T follicular helper cell (primary cell): ENCODE measurements around the gene QRICH2.
"Not testable (repeated sequence)": the region's sequence is repeated elsewhere in the genome, so short reads cannot be mapped to it uniquely, and the experiment has no call there.

Source experiments
- DNase-seq: peaks from one replicate; pipeline ENCODE4 v3.0.0-alpha.2; 2020; ENCODE audit warnings: low read depth

Gene QRICH2

DNA sequence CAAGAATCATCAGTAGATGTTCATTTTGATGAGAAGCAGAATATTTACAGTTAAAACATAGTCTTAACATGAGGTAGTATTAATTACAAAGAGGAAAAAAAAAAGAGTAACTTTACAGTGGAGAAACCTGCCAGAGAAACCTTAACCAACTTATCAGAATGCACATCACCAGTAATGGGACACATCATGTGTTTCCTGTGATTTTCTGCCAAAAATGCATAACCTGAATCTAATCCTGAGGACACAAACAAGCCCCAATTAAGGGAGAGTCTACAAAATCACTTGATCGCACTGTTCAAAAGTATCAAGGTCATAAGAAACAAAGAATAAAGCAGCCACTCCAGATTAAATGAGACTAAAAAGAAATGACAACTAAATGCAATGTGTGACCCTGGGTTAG is 18.2 kb upstream of the QRICH2 start:
- DNase-seq: no peak

DNA sequence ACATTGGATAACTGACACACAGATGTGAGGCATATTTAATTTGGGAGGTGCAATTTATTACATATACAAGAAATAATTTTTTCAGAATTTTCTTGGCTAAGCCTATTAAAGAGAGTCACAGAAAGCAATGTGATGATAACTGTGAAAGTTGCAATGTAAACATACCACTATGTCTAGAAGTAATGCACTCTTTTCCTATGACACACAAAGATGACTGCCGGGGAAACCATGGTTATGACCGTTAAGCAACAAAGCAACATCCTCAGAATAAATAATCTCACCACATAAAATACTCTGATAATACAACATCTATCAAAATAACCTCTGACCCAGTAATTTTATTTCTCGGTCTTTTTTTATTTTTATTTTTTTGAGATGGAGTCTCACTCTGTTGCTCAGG is 10.5 kb upstream of the QRICH2 start:
- DNase-seq: no peak

DNA sequence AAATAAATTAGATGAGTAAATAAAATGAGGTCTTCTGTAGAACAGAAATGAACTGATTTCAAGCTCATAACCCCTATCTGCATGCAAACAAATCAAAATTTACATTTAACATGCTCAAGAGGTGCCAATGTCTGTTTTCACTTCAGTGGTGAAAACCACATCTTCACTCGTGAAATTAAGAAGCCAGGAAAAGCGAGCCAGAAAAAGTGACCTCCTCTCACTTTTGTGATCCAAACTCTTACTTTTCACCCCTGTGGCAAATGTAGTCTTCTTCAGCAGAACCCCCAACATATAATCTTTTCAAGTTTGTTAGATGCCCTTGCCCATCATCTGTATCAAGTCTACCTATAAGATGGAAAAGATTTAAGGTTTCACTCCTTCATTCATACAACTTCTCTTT is 9.5 kb upstream of the QRICH2 start:
- no peak for DNase-seq

DNA sequence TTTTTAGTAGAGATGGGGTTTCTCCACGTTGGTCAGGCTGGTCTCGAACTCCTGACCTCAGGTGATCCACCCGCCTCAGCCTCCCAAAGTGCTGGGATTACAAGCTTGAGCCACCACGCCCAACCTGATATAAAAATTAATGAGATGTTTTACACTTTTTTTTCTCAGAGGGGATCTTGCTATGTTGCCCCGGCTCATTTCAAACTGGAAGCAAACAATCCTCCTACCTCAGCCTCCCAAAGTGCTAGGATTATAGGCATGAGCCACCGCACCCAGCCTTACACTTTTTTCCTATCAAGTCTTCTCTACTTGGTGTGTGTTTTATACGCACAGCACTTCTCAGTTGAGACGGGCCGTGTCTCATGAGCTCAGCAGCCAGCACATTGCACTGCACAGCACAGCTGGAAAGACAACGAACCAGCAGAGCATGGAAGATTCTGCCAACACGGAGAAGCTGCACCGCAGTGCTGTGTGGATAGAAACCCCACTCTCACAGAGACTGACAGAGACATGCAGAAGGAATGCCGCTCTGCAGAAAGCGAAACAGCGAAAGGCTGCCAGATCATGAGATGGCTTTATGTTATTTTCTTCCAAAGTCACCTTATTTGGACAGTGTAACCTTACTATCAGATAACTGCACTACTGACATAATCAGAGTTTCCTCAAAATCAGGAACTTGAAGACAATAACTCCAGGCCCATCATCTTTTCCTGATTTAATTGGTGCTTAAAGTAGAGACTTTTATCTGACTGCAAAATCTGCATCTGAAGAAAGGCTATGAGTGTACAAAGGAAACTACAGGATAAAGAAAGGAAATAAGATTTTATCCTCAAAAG is 6.5 kb upstream of the QRICH2 start:
- DNase-seq: no peak

DNA sequence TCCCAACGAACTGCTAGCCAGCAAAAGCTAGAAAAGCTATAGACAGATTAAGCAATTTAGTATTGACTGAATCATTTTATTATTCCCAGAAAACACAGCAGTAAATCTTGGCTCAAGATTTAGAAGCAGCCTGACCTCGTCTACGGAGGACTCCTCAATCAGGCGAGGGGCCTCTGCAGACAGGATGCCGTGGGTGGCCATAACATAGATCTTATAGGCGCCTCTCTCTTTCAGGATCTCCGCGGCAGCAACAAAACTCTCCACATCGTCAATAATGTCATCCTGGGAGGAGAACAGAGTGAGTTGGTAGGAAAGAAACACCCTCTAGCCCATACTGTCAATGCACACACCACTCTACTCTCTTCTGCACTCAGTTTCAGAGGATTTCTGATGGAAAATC is 4.7 kb upstream of the QRICH2 start:
- DNase-seq: no peak

DNA sequence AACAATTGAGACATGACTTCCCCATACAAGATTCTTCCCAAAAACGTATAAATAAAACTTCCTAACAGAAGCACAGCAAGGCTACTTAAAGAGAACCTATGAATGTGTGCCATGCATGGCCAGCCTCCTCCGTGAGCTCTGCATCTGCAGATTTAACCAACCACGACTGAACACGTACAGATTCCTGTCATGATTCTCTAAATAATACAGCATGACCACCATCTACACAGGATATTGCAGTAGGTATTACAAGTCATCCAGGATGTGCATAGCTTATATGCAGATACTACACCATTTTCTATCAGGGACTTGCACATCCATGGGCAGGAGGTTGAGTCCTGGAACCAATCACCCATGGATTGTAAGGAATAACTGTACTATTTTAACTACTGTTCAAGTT is 1.4 kb upstream of the QRICH2 start:
- no peak for DNase-seq

DNA sequence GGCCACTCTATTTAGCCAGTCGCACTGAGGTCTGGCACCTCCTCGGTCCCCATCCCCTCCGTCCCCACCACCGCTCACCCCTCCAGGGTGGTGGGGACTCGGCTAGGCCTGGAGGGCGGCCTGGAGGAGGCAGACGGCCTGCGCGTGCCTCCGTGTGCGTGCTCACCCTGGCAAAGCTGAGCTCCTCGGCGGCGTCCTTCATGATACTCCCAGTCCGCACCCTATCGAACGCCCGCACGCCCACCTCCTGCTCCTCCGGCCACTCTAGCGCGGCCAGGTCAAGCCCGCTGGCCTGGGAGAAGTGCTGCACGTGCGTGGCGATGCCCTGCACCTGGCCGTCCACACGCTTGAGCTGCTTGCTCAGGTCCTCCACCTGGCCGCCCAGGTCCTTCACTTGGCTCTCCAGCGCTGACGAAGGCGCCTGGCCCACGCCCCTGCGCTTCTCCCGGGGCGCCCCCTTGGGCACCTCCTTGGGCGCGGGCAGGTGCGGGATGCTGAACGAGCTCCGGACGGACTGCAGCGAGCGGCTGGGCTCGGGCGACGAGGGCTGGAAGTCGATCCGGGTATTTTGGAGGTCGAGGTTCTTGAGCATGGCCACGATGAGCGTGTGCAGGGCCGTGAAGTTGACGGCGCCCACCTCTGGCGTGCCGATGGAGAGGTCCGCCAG is 644 bp downstream of the QRICH2 start:
- no peak for DNase-seq

DNA sequence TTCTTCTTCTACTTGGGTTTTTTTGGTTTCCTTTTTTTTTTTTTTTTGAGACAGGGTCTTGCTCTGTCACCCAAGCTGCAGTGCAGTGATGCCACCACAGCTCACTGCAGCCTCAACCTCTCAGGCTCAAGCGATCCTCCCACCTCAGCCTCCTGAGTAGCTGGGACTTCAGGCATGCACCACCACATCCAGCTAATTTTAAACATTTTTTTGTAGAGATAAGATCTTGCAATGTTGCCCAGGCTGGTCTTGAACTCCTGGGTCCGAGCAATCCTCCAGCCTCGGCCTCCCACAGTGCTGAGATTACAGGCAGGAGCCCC is 3.0 kb downstream of the QRICH2 start:
- not testable (repeated sequence) for DNase-seq

DNA sequence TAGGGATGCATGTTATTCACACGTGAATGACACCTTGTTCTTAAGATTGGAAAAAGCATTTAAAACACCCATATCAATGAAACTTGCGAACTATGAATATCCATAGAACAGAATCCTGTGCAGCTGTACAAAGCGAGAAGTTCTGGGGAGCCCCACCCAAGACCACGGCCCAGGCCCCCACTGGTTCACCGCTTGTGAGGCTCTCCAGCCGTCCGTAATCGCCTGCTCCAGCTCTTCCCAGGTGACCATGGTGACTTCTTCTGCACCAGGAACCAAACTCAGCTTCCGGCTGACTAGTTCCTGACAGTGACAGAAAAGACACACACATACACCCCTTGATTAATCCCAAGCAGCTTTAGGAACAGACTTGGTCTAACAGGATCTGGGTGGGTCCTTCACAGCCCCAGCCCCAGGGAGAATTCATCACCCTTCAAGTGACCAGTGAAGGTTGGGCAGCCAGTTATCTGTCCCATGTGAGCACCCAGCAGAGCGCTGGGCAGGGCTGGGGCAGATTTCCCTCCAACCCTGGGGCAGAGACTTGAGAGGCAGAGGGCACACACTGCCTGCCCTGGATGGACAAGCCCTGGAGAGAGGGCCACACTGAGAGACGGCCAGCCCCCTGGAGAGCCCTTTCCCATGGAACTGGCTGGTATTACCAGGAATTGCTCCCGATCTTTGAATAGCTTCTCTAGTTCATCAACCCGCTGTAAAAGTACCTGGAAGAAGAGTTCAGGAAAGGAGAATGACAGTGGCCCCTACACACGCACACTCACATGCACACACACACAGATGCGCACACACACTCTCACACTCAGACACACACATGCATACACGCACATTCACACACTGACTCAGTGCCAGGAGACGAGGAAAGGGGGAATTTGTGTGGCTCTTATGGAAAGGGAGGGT is 3.6 kb downstream of the QRICH2 start:
- no peak for DNase-seq

DNA sequence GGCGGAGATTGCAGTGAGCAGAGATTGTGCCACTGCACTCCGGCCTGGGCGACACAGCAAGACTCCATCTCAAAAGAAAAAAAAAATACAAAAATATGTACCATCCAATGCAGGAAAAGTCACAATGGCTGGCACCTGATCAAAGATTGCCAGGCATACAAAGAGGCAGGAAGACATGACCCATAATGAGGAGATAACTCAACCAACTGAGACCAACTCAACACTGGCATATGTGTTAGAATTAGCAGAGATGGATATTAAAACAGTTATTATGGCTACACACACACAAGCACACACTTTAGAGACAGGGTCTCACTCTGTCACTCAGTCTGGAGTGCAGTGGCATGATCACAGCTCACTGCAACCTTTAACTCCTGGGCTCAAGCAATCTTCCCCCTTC is 10.6 kb downstream of the QRICH2 start:
- DNase-seq: no peak

DNA sequence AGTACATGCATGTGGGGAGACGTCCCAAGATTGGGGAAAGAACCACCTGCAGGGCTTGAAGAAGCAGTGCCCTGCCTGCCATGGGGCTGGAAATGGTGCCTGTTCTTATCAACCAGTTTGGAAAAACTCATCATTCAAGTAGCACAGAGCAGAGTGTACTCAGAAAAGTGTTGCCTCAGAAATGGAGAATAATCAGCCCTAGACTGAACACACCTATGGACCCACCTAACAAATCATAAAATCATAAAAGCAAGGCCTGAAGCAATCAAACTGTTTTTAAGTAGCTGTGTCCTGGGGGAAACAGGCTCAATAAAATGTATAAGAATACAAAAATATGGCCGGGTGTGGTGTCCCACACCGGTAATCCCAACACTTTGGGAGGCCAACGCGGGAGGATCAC is 11.2 kb downstream of the QRICH2 start:
- DNase-seq: no peak

DNA sequence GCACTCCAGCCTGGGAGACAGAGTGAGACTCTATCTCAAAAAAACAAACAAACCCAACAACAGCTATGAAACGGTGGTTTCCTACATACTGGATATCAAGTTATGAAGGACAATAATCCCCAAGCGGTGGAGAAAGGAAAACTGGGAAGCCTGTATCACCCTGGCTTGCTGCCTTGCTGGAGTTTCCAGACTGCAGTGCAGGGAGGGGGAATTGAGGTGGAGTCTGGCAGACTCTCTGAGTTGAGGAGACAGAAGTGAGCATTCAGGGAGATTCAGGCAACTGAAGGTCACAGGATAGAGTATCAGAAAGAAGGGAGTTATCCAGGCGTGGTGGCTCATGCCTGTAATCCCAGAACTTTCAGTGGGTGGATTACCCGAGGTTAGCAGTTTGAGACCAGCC is 11.9 kb downstream of the QRICH2 start:
- no peak for DNase-seq

DNA sequence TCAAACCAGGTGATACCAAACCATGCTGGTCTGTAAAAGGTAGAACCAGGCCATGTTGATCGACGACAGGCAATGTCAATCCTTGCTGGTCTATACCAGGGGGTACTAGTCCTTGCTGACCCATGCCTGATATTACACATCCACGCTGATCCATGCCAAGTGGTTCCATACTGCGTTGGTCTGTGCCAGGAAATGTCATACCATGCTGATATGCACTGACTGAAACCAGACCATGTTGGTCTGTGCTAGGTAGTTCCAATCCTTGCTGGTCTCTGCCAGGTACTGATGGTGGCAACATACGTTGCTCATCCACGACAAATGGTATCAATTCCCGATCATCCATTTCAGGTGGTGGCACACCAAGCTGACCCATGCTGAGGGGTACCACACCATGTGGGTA is 15.0 kb downstream of the QRICH2 start:
- DNase-seq: no peak

DNA sequence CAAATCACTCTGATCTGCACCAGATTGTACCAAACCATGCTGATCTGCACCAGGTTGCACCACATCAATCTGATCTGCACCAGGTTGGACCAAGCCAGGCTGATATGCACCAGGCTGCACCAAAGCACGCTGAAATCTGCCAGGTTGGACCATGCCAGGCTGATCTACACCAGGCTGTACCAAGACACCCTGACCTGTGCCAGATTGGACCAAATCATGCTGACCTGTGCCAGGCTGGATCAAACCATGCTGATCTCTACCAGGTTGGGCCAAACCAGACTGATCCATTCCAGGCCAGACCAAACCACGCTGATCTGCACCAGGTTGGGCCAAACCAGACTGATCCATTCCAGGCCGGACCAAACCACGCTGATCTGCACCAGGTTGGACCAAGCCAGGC is 15.5 kb downstream of the QRICH2 start:
- no peak for DNase-seq

DNA sequence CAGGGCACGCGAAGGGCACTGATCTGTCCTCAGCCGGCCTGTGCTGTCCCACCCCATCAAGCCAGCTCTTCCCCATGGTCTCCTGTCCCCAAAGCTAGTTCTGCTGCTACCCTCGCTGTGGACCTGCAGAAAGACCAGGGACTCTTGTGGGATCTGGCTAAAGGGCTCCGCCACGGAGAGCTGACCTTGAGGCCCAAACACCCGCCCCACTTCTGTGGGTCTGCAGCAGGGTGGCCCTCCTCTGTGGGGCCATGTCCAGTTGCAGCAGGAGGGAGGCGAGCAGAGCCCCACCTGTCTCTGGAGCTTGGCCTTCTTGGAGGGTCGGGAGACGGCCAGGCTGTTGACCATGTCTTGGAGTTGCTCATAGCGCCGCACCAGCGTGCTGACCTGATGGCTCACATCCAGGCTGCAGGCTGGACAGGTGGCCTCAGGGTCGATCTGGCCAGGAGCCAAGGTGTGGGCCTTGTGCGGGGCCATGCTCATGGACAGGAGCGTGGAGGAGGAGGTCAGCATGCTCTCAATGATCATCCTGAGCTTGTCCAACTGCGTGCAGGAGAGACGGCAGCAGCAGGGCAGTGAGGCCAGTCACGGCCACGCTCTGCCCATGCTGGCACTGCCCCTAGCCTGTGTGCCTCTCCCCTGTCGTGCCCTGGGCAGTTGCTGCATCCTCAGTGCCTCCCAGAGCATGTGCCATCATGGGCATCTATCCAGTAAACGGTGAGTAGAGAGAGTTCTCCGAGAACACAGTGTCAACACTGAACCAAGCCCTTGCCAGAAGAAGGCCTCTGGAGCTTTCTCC is 26.3 kb downstream of the QRICH2 start:
- DNase-seq: no peak

DNA sequence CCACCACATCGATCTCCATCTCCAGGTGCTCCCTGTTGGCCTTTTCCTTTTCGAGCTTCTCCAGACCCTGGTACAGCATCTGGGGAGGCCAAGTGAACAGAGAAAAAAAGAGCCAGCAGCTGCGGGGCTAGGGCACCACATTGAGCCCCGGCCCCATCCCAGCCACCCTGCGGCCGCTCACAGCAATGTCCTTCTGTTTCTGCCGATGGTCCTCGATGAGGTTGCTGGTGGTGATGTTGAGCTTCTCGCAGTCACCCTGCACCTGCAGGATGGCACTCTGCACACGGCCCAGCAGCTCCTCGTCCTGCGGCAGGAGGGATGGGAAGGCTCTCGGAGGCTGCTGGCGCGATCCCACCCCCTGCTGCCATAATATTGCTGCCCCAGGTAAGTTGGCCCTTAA is 27.4 kb downstream of the QRICH2 start:
- DNase-seq: no peak

DNA sequence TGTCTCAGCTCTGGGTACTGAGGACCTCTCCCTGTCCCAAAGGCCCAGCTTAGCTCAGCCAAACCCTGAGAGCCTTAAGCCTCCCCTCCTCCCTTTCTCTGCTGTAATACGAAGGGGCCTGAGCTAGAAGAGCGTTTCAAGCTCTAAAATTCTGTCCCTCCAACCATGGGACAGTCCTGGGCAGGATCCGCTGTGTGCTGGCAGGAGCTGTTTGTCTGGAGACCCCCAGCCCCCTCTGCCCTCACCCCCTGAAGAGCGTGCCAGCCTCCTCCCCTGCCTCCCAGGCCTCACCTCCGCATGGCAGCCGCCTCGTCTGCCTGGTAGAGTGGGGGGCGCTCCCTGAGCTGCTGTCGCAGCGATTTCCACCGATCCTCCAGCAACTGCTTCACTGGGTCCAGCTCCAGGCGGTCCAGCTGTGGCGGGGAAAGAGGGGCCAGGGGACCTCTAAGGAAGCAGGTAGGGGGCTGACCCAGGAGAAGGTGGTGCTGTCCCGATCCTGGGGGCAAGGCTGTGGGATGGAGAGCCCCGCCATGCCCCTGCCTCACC is 28.3 kb downstream of the QRICH2 start:
- no peak for DNase-seq

DNA sequence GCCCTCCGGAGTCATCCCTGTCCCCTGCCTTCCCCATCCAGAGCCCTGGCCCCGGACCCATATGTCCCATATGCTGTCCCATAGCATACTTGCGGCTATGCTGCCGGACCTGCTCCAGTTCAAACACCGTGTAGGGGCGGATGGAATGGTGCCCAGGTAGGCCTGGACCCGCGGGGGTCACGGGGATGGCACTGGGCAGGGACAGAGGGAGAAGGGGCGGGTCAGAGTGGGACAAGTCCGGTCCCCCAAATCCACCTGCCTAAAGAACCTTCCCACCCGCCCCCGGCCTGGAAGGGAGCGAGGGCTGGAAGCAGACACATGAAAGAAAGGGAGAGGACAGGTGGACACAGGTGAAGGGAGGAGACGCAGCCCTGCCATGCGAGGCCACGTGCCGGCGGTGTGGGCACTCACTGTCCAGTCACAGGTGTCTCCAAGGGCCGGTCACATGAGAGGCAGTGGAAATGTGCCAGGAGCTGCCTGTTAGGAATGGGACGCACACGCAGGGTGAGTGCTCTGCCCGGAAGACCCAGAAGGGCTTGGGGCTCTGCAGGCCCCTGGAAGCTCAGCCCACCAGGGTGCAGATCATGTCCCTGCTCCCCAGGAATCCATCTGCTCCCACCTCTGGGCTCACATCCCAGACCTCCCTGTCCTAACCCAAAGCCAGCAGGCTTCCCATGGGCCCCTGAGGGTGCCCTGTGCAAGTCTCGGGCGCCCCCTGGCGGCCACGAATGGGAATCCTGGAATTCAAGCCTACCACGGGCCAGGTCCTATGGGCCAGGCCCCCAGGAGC is 28.9 kb downstream of the QRICH2 start:
- DNase-seq: peak; percentile 74

DNA sequence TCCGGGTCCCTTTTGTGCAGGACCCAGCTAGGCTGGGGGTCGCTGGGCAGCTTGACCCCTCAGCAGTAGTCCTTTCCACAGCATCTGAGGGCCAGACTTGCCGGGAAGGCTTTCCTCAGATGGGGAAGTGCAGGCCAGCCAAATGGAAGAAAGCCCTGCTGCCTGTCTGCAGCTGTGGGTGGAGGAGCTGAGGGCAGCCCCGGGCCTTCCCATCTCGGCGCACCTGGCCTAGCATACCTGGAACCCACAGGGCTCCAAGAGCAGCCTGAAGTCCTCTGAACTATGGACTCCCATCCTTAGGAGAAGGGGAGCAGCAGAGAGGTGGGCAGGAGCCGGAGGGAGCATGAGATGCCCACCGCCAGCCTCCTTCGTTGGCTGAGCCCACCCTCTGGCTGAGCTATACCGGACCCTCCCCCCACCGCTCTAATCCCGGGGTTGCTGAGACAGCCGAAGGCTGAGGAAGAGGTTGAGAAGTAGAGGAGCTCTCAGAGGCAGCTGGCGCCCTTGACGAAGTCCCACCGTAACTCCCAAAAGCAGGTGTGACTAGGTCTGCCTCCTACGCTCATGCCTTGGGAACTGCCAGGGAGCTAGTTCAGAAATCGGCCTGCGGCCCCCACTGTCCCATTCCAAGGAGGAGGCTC is 29.7 kb downstream of the QRICH2 start:
- DNase-seq: no peak
